Mononuclear cell (primary cell): ENCODE data around the gene CYP8B1. TPM values are rescaled to one million over a fixed set of nuclear protein-coding genes. Genes with fewer than 3 reads are reported as not detected.
A peak's percentile ranks its signal among the peaks of the same experiment; 100 is the strongest.
"Not testable (repeated sequence)": the region's sequence is repeated elsewhere in the genome, so short reads cannot be mapped to it uniquely, and the experiment has no call there.

Experiments used
- H3K27me3 ChIP-seq: 2 replicates; pipeline ENCODE4 v1.6.0; 2011; ENCODE audit warnings: low read length, control low read depth; ENCODE audit not compliant: insufficient read depth
- H3K4me1 ChIP-seq: 2 replicates; pipeline ENCODE4 v1.5.1; 2011; ENCODE audit warnings: mild to moderate bottlenecking, low read length, control low read depth; ENCODE audit not compliant: insufficient read depth
- H3K4me3 ChIP-seq: 2 replicates; pipeline ENCODE4 v1.5.1; 2011; ENCODE audit warnings: mild to moderate bottlenecking, low read length, moderate library complexity
- H3K9me3 ChIP-seq: 2 replicates; pipeline ENCODE4 v1.5.1; 2011; ENCODE audit warnings: low read depth, mild to moderate bottlenecking, control low read depth, low read length
- total RNA-seq: library from RNA; depleted of rRNA; stranded (reverse); fragments of >200 nt; gene quantifications from one replicate; pipeline ENCODE4 v1.2.3, GENCODE V29; 2012

CYP8B1 gene
- total RNA-seq, 1 donor, result under 0.01 TPM

GRCh38 chr3:42894698-42895579 is 19.3 kb upstream of the CYP8B1 start:
- no peaks in the 10 kb centered on the region for H3K27me3 ChIP-seq
- H3K4me1 ChIP-seq, result no peaks in the 10 kb centered on the region
- no peak overlapping the region for H3K4me3 ChIP-seq
- no peaks in the 10 kb centered on the region for H3K9me3 ChIP-seq

- Histone ChIP-seq H3K4me3 (no peak overlapping the region), H3K27me3 (no peaks in the 10 kb centered on the region), H3K4me1 (no peaks in the 10 kb centered on the region), H3K9me3 (no peaks in the 10 kb centered on the region)
Observed at GRCh38 chr3:42892807-42893206, 17.1 kb upstream of the CYP8B1 start.

- no peak overlapping the region for H3K4me3 ChIP-seq
- no peaks in the 10 kb centered on the region for H3K9me3 ChIP-seq
- H3K27me3 ChIP-seq, result no peaks in the 10 kb centered on the region
- H3K4me1 ChIP-seq, result no peaks in the 10 kb centered on the region
Observed at GRCh38 chr3:42892169-42892568, 16.5 kb upstream of the CYP8B1 start.

GRCh38 chr3:42891042-42891441 is 15.4 kb upstream of the CYP8B1 start:
- Histone ChIP-seq H3K9me3 (no peaks in the 10 kb centered on the region), H3K4me3 (no peak overlapping the region), H3K4me1 (no peaks in the 10 kb centered on the region), H3K27me3 (no peaks in the 10 kb centered on the region)

GRCh38 chr3:42887084-42887483 is 11.4 kb upstream of the CYP8B1 start:
- Histone ChIP-seq H3K9me3 (no peaks in the 10 kb centered on the region), H3K27me3 (no peaks in the 10 kb centered on the region), H3K4me1 (no peaks in the 10 kb centered on the region), H3K4me3 (no peak overlapping the region)

- Histone ChIP-seq H3K9me3 (no peaks in the 10 kb centered on the region), H3K4me1 (peaks cover 2% of the 10 kb centered on the region), H3K27me3 (no peaks in the 10 kb centered on the region), H3K4me3 (no peak overlapping the region)
Observed at GRCh38 chr3:42886294-42886822, 10.7 kb upstream of the CYP8B1 start.

GRCh38 chr3:42884324-42884723 is 8.6 kb upstream of the CYP8B1 start:
- Histone ChIP-seq H3K4me1 (peaks cover 11% of the 10 kb centered on the region), H3K4me3 (no peak overlapping the region), H3K9me3 (no peaks in the 10 kb centered on the region), H3K27me3 (no peaks in the 10 kb centered on the region)

- H3K4me1 ChIP-seq, result peaks cover 11% of the 10 kb centered on the region
- not testable (repeated sequence) for H3K4me3 ChIP-seq, H3K9me3 ChIP-seq, H3K27me3 ChIP-seq
Observed at GRCh38 chr3:42883251-42883930, 7.7 kb upstream of the CYP8B1 start.

GRCh38 chr3:42880601-42881451 is 5.1 kb upstream of the CYP8B1 start:
- H3K4me1 ChIP-seq, result peaks cover 11% of the 10 kb centered on the region
- no peaks in the 10 kb centered on the region for H3K27me3 ChIP-seq
- peak overlapping the region; percentile 39 for H3K4me3 ChIP-seq
- H3K9me3 ChIP-seq, result no peaks in the 10 kb centered on the region

- H3K4me1 ChIP-seq, result peaks cover 11% of the 10 kb centered on the region
- no peaks in the 10 kb centered on the region for H3K9me3 ChIP-seq
- H3K27me3 ChIP-seq, result no peaks in the 10 kb centered on the region
- H3K4me3 ChIP-seq, result no peak overlapping the region
Observed at GRCh38 chr3:42880183-42880582, 4.5 kb upstream of the CYP8B1 start.

- H3K4me3 ChIP-seq, result no peak overlapping the region
- H3K4me1 ChIP-seq, result peaks cover 11% of the 10 kb centered on the region
- no peaks in the 10 kb centered on the region for H3K9me3 ChIP-seq
- no peaks in the 10 kb centered on the region for H3K27me3 ChIP-seq
Observed at GRCh38 chr3:42877881-42878280, 2.2 kb upstream of the CYP8B1 start.

GRCh38 chr3:42876940-42877720 is 1.5 kb upstream of the CYP8B1 start:
- H3K4me3 ChIP-seq, result no peak overlapping the region
- H3K27me3 ChIP-seq, result no peaks in the 10 kb centered on the region
- H3K9me3 ChIP-seq, result no peaks in the 10 kb centered on the region
- peaks cover 11% of the 10 kb centered on the region for H3K4me1 ChIP-seq

GRCh38 chr3:42876401-42876800 is 722 bp upstream of the CYP8B1 start:
- H3K4me3 ChIP-seq, result no peak overlapping the region
- peaks cover 10% of the 10 kb centered on the region for H3K4me1 ChIP-seq
- no peaks in the 10 kb centered on the region for H3K27me3 ChIP-seq
- H3K9me3 ChIP-seq, result no peaks in the 10 kb centered on the region

- Histone ChIP-seq H3K27me3 (no peaks in the 10 kb centered on the region), H3K4me1 (no peaks in the 10 kb centered on the region), H3K9me3 (no peaks in the 10 kb centered on the region), H3K4me3 (no peak overlapping the region)
Observed at GRCh38 chr3:42874749-42875148, 930 bp downstream of the CYP8B1 start.
